RWPE2 (cell line): ENCODE data around the gene ELL.

Source experiments
- ATAC-seq: fragments of 200-7000 bp; cut with Tn5 transposase; 3 replicates; pipeline ENCODE4 v1.9.1; 2021; ENCODE audit warnings: low read depth
- DNase-seq: peaks from one replicate; pipeline ENCODE4 v3.0.0-alpha.2; 2020; ENCODE audit warnings: low spot score
- H3K27ac ChIP-seq: fragments of 450-650 bp; 2 replicates; pipeline ENCODE4 v1.5.1; 2017; ENCODE audit warnings: mild to moderate bottlenecking; ENCODE audit not compliant: poor library complexity, severe bottlenecking
- H3K27me3 ChIP-seq: fragments of 250-450 bp; sonication (Bioruptor Pico); 2 replicates; pipeline ENCODE4 v1.5.1; 2021; ENCODE audit warnings: mild to moderate bottlenecking, moderate library complexity; ENCODE audit not compliant: insufficient read depth, poor library complexity, severe bottlenecking
- H3K36me3 ChIP-seq: fragments of 250-450 bp; sonication (Bioruptor Pico); 2 replicates; pipeline ENCODE4 v1.5.1; 2020; ENCODE audit warnings: low read depth, mild to moderate bottlenecking, moderate library complexity
- H3K4me1 ChIP-seq: fragments of 250-450 bp; sonication (Bioruptor Pico); 2 replicates; pipeline ENCODE4 v1.5.1; 2021; ENCODE audit warnings: mild to moderate bottlenecking, moderate library complexity; ENCODE audit not compliant: insufficient read depth, poor library complexity, severe bottlenecking
- H3K4me3 ChIP-seq: fragments of 250-450 bp; sonication (Bioruptor Pico); 2 replicates; pipeline ENCODE4 v1.5.1; 2021; ENCODE audit warnings: mild to moderate bottlenecking, moderate library complexity; ENCODE audit not compliant: severe bottlenecking
- H3K9me3 ChIP-seq: fragments of 250-450 bp; sonication (Bioruptor Pico); 2 replicates; pipeline ENCODE4 v1.5.1; 2021; ENCODE audit warnings: mild to moderate bottlenecking, moderate library complexity; ENCODE audit not compliant: severe bottlenecking
- CTCF ChIP-seq: fragments of 450-650 bp; IDR thresholded peaks from one replicate; pipeline ENCODE4 v1.5.1; 2017; ENCODE audit warnings: mild to moderate bottlenecking, moderate library complexity; ENCODE audit not compliant: poor library complexity, severe bottlenecking

The ELL gene

DNA sequence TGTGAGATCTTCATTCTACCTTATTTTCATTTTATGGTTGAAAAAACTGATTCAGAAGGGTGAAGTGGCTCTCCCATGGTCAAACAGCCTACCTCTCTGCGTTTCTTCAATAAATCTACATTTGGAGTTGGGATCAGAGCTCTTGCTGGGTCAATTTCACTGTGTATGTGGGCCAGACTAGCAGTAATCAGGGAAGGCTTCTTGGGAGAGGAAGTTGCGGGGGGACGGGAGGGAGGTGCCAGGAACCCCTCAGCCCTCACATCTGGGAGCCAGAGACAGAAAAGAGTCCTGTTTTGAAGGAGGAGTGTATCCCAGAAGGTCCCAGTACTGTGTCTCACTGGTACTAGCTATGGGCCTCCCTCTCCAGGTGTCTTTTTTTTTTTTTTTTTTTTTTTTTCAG, 36.7 kb upstream of the ELL start:
- TF ChIP-seq CTCF, result no peak
- ATAC-seq, result no peak

DNA sequence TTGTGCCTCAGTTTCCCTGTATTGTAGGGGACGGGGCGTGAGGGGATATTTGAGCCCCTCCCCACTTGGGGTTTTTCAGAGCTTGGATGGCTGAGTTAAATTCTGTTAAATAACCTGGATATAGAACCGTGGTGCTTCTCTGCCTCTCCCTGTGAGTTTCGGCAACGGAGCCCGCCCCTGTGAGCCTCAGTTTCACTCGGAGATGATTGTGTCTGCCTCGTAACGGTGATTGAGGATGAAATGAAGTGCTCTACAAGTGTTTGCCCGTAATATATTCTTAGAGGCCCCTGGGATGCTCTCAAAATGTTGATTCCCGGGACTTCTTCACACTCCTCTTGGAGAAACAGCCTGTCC, 36.3 kb upstream of the ELL start:
- Histone ChIP-seq H3K9me3 (no peaks in the 10 kb centered on the region), H3K4me3 (peak overlapping the region; percentile 62), H3K27ac (peak overlapping the region; percentile 54), H3K36me3 (peaks cover 29% of the 10 kb centered on the region), H3K4me1 (no peaks in the 10 kb centered on the region), H3K27me3 (no peaks in the 10 kb centered on the region)
- ATAC-seq, result no peak
- no peak for TF ChIP-seq CTCF
- no peak for DNase-seq

More for the DNA sequence above, 36.7 kb upstream of the ELL start:
- Histone ChIP-seq H3K27ac (peak overlapping the region; percentile 54), H3K36me3 (peaks cover 30% of the 10 kb centered on the region), H3K9me3 (no peaks in the 10 kb centered on the region), H3K4me3 (peak overlapping the region; percentile 62), H3K27me3 (no peaks in the 10 kb centered on the region), H3K4me1 (no peaks in the 10 kb centered on the region)
- DNase-seq, result no peak

DNA sequence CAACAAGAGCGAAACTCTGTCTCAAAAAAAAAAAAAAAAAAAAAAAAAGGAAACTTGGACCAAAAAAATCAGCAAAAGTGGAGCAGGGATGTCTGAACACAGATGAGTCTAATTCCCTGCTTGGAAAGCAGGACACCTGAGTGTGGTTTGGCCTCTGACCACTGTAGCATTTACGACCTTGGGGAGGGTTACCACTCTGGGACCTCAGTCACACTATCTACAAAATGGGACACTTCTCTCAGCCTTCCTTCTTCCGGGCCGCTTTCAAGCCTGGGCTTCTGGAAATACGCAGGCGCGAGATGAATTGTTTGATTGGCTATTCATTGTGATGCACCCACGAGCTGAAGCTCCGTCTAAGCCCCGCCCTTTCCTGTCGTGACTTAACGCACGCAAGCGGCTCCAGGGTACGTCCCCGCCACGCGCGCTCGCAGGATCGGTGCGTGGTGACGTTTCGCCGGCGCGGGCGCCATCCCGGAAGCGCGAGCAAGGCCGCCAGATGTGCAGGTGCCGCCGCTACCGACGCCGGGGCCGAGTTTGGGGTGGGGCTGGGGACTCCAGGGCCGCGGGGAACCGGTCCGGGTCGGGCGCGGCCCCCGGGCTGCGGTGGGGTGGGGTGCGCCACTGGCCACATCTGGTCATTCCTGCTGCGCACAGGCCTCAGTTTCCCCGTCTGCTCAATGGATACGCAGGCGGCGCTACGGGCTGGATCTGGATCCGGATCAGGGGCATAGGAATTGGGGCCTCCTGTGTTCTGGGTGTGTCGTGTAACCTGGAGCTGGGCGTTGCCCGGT, 35.7 kb upstream of the ELL start, which contains the start of gene KXD1:
KXD1 (plus strand) TSS at position 460 of the 791 bp plus-strand sequence. CDS start 4,187 bp downstream, outside the sequence.
- ATAC-seq, result peak; percentile 92
- H3K4me3 ChIP-seq, result peak within 1 kb of the TSS; percentile 62
- no peaks in the 10 kb centered on the region for H3K27me3 ChIP-seq
- H3K27ac ChIP-seq, result peak within 1 kb of the TSS; percentile 54
- no peak for TF ChIP-seq CTCF
- H3K36me3 ChIP-seq, result peaks cover 24% of the 10 kb centered on the region
- H3K9me3 ChIP-seq, result no peaks in the 10 kb centered on the region
- DNase-seq, result peak; percentile 97
- H3K4me1 ChIP-seq, result no peaks in the 10 kb centered on the region

DNA sequence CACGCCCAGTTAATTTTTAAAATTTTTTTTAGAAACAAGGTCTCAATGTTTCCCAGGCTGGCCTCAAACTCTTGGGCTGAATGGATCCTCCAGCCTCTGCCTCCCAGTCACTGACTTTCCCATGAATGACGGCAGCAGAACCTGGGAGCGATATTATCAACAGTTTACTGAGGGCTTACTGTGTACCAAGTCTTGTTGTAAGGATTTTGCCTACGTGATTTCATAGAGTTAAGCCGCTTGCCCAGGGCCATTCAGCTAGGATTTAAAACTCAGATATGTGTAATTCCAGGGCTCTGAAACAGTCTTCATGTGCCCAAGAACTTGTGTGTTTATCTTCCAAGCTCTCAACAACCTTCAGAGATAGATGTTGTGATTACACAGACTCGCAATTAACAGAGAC, 29.8 kb upstream of the ELL start:
- ATAC-seq, result no peak

More for the DNA sequence above, 29.8 kb upstream of the ELL start:
- H3K4me3 ChIP-seq, result no peak overlapping the region
- no peaks in the 10 kb centered on the region for H3K9me3 ChIP-seq
- no peaks in the 10 kb centered on the region for H3K27me3 ChIP-seq
- H3K27ac ChIP-seq, result no peak overlapping the region
- no peak for TF ChIP-seq CTCF
- no peak for DNase-seq
- no peaks in the 10 kb centered on the region for H3K4me1 ChIP-seq
- no peaks in the 10 kb centered on the region for H3K36me3 ChIP-seq
